C4-2B (cell line): ENCODE data around the gene TRIM66.

Experiments used
- CTCF ChIP-seq: fragments of 450-650 bp; conservative IDR thresholded peaks from 2 replicates; pipeline ENCODE4 v1.5.1; 2017; ENCODE audit warnings: mild to moderate bottlenecking
- ZFX ChIP-seq: fragments of 450-650 bp; IDR thresholded peaks from 2 replicates; pipeline ENCODE4 v1.6.1; 2017

GRCh38 chr11:8685820-8686219 lies 3.4 kb upstream of the TRIM66 start:
- TF ChIP-seq CTCF (no peak), ZFX (no peak)
